ENCODE data around the gene KPNA6.

DNA sequence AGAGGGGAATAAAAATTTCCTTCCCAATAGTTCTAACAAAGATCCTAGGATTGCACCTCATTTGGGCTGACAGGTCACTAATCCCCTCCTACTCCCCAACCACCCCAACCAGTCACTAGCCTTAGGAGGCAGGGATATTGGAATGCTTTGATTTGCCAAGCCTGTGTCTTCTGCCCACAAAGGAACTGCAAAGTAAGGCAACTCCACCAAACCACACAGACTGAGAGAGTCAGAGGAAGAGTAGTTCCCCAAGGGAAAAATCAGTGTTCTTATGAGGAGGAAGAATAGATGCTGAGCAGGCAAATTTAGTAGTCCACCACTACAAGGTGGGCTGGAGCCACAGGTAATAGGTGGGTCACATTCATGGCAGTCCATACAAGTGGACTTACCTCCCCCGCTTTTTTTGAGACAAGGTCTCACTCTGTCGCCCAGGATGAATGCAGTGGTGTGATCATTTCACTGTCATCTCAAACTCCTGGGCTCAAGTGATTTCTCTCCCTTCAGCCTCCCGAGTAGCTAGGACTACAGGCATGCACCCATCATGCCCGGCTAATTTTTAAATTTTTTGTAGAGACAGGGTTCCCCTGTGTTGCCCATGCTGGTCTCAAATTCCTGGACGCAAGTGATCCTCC is 38.8 kb upstream of the KPNA6 start:
- TF ChIP-seq, protein P1, sequence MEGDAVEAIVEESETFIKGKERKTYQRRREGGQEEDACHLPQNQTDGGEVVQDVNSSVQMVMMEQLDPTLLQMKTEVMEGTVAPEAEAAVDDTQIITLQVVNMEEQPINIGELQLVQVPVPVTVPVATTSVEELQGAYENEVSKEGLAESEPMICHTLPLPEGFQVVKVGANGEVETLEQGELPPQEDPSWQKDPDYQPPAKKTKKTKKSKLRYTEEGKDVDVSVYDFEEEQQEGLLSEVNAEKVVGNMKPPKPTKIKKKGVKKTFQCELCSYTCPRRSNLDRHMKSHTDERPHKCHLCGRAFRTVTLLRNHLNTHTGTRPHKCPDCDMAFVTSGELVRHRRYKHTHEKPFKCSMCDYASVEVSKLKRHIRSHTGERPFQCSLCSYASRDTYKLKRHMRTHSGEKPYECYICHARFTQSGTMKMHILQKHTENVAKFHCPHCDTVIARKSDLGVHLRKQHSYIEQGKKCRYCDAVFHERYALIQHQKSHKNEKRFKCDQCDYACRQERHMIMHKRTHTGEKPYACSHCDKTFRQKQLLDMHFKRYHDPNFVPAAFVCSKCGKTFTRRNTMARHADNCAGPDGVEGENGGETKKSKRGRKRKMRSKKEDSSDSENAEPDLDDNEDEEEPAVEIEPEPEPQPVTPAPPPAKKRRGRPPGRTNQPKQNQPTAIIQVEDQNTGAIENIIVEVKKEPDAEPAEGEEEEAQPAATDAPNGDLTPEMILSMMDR (IDR thresholded peaks at IDR 0.05): no peak
- no peak for TF ChIP-seq POLR2A (IDR thresholded peaks at IDR 0.05)

Data from vagina (tissue), 2 donors.